WTC11 (cell line): ENCODE data around the gene SRR. TPM values are rescaled to one million over a fixed set of nuclear protein-coding genes. Genes with fewer than 3 reads are reported as not detected.

Experiments
- ATAC-seq: fragments of 200-7000 bp; cut with Tn5 transposase; 2 replicates; pipeline ENCODE4 v1.10.0; 2021; ENCODE audit warnings: mild to moderate bottlenecking, moderate library complexity
- CTCF ChIA-PET: fragments of 300-600 bp; sonication (Branson Sonifier 250); formaldehyde crosslinking; loops from one replicate; lab custom pipeline; 2021; ENCODE audit warnings: antibody characterized with exemption; lab: Charles Lee
- POLR2A ChIA-PET: fragments of 350-600 bp; sonication (Branson Sonifier 250); formaldehyde crosslinking; loops from one replicate; lab custom pipeline; 2021; ENCODE audit warnings: antibody characterized with exemption; lab: Charles Lee
- DNase-seq: peaks from one replicate; pipeline ENCODE4 v3.0.0; 2021; ENCODE audit warnings: low spot score
- H3K27ac Mint-ChIP-seq: 2 replicates; pipeline ENCODE4 v1.8.0; 2021; ENCODE audit warnings: mixed read lengths
- H3K27me3 Mint-ChIP-seq: 2 replicates; pipeline ENCODE4 v1.8.0; 2021; ENCODE audit warnings: low read depth, mild to moderate bottlenecking, moderate library complexity, mixed read lengths
- H3K36me3 Mint-ChIP-seq: 2 replicates; pipeline ENCODE4 v1.8.0; 2021; ENCODE audit warnings: mixed read lengths
- H3K4me1 Mint-ChIP-seq: 2 replicates; pipeline ENCODE4 v1.8.0; 2022; ENCODE audit warnings: mixed read lengths
- H3K4me3 Mint-ChIP-seq: 2 replicates; pipeline ENCODE4 v1.8.0; 2021; ENCODE audit warnings: mild to moderate bottlenecking, moderate library complexity, mixed read lengths
- H3K9me3 Mint-ChIP-seq: 2 replicates; pipeline ENCODE4 v1.8.0; 2021; ENCODE audit warnings: mixed read lengths
- ERG ChIP-seq: fragments of 250-450 bp; sonication (Bioruptor Pico); IDR thresholded peaks from 2 replicates; pipeline ENCODE4 v1.8.0; 2021; ENCODE audit warnings: mild to moderate bottlenecking
- GTF2I ChIP-seq: fragments of 250-450 bp; sonication (Bioruptor Pico); conservative IDR thresholded peaks from 2 replicates; pipeline ENCODE4 v1.4.0; 2021; ENCODE audit warnings: mild to moderate bottlenecking
- HMGXB4 ChIP-seq: sonication (generic); formaldehyde crosslinking; IDR thresholded peaks from 2 replicates; pipeline ENCODE4 v1.8.1; 2023; ENCODE audit warnings: mild to moderate bottlenecking, moderate library complexity, missing genetic modification reagents
- JAZF1 ChIP-seq: fragments of 250-450 bp; sonication (Bioruptor Pico); IDR thresholded peaks from 2 replicates; pipeline ENCODE4 v1.9.0; 2021; ENCODE audit warnings: moderate library complexity, mild to moderate bottlenecking, inconsistent platforms
- NR2C2 ChIP-seq: sonication (generic); formaldehyde crosslinking; IDR thresholded peaks from 2 replicates; pipeline ENCODE4 v1.8.0; 2022; ENCODE audit warnings: mild to moderate bottlenecking, missing genetic modification reagents
- NR3C1 ChIP-seq: sonication (generic); formaldehyde crosslinking; conservative IDR thresholded peaks from 2 replicates; pipeline ENCODE4 v1.8.1; 2023; ENCODE audit warnings: low read depth, mild to moderate bottlenecking, missing genetic modification reagents
- SMAD4 ChIP-seq: sonication (generic); formaldehyde crosslinking; IDR thresholded peaks from 2 replicates; pipeline ENCODE4 v1.8.0; 2022; ENCODE audit warnings: mild to moderate bottlenecking, missing genetic modification reagents
- ZNF263 ChIP-seq: sonication (generic); formaldehyde crosslinking; IDR thresholded peaks from 2 replicates; pipeline ENCODE4 v1.8.1; 2022; ENCODE audit warnings: low read depth, mild to moderate bottlenecking, moderate library complexity, missing genetic modification reagents
- total RNA-seq: library from RNA; stranded (reverse); gene quantifications from 3 replicates; pipeline ENCODE4 v1.2.3, GENCODE V29; 2021
- TF ChIP-seq, protein P1 (sequence below): fragments of 250-450 bp; sonication (Bioruptor Pico); IDR thresholded peaks from 2 replicates; pipeline ENCODE4 v1.9.0; 2021; ENCODE audit warnings: mild to moderate bottlenecking, borderline replicate concordance
- TF ChIP-seq, protein P2 (sequence below): sonication (generic); formaldehyde crosslinking; IDR thresholded peaks from 2 replicates; pipeline ENCODE4 v1.8.0; 2022; ENCODE audit warnings: mild to moderate bottlenecking, missing genetic modification reagents
- TF ChIP-seq, protein P3 (sequence below): sonication (generic); formaldehyde crosslinking; IDR thresholded peaks from 2 replicates; pipeline ENCODE4 v1.8.1; 2022; ENCODE audit warnings: mild to moderate bottlenecking, missing genetic modification reagents, moderate library complexity, borderline replicate concordance
- TF ChIP-seq, protein P4 (sequence below): fragments of 250-450 bp; sonication (Bioruptor Pico); conservative IDR thresholded peaks from 2 replicates; pipeline ENCODE4 v1.9.0; 2021; ENCODE audit warnings: mild to moderate bottlenecking
- TF ChIP-seq, protein P5 (sequence below): sonication (generic); formaldehyde crosslinking; IDR thresholded peaks from 2 replicates; pipeline ENCODE4 v1.8.1; 2022; ENCODE audit warnings: low read depth, missing genetic modification reagents, borderline replicate concordance

SRR gene
- total RNA-seq, 1 experiment from 2014 or later, result 5.1 TPM

DNA sequence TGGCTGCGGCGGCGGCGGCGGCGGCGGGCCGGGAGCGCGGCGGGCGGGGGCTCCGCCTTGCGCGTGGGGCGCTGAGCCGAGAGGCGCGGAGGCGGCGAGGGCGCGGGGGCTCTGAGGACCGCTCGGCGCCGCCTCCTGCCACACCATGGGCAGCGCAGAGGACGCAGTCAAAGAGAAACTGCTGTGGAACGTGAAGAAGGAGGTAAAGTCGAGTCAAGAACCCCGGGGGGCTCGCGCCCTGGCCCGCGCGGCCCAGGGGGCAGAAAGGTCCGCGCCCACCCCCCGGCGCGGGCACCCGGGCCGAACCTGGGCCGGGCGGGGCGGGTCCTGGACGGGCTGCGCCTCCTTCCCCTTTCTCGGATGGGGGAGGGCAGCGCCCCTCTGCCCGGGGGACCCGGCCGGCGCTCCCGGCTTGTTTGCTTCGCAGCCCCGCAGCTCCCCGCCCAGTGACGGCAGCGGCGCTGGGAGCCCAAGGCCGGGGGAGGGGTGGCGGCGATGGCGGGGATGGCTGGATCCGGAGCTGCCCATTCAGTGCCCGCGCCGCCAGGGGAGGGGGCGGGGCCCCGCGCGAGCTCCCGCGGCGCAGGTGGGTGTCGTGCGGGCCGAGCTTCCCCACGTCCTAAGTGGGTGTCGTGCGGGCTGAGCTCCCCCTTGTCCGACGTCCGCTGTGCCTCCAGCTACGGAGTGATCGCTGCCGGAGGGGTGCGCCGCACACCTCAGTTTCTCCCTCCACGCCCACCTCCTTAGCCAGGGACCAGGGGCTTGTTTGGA lies 34.0 kb downstream of the SRR start (continued):
- TF ChIP-seq, protein P1, sequence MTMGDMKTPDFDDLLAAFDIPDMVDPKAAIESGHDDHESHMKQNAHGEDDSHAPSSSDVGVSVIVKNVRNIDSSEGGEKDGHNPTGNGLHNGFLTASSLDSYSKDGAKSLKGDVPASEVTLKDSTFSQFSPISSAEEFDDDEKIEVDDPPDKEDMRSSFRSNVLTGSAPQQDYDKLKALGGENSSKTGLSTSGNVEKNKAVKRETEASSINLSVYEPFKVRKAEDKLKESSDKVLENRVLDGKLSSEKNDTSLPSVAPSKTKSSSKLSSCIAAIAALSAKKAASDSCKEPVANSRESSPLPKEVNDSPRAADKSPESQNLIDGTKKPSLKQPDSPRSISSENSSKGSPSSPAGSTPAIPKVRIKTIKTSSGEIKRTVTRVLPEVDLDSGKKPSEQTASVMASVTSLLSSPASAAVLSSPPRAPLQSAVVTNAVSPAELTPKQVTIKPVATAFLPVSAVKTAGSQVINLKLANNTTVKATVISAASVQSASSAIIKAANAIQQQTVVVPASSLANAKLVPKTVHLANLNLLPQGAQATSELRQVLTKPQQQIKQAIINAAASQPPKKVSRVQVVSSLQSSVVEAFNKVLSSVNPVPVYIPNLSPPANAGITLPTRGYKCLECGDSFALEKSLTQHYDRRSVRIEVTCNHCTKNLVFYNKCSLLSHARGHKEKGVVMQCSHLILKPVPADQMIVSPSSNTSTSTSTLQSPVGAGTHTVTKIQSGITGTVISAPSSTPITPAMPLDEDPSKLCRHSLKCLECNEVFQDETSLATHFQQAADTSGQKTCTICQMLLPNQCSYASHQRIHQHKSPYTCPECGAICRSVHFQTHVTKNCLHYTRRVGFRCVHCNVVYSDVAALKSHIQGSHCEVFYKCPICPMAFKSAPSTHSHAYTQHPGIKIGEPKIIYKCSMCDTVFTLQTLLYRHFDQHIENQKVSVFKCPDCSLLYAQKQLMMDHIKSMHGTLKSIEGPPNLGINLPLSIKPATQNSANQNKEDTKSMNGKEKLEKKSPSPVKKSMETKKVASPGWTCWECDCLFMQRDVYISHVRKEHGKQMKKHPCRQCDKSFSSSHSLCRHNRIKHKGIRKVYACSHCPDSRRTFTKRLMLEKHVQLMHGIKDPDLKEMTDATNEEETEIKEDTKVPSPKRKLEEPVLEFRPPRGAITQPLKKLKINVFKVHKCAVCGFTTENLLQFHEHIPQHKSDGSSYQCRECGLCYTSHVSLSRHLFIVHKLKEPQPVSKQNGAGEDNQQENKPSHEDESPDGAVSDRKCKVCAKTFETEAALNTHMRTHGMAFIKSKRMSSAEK, result no peak
- TF ChIP-seq, all 79 proteins: peak for 5

DNA sequence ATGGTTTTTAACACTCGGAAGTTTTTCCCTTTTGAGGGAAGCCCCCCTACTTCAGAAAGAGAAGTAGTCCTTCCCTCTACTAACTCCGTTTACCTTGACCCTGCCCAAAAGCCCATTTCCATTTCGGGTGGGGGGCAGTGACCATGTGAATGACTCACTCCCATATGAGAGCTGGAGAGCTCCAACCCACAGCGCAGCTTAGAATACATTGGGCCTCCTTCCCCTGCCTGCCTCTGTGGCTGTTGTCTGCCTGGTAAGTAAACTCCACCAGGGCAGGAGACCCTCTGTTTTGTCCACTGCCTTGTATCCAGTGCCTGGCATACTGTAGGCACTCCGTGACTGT lies 34.5 kb downstream of the SRR start:
- peak overlapping the region; percentile 70 for H3K27ac Mint-ChIP-seq
- CTCF ChIA-PET, result interaction anchor here (1.0 to 5.0 kb wide), 11 partner anchors 10 to 283 kb away, joined by 3 to 119 read pairs (median 17); partner anchors contain the start of genes HIC1, SMG6 and SRR
- ATAC-seq (peak; percentile 9), DNase-seq (no peak)
- H3K27me3 Mint-ChIP-seq, result no peaks in the 10 kb centered on the region
- H3K36me3 Mint-ChIP-seq, result peaks cover 9% of the 10 kb centered on the region
- POLR2A ChIA-PET, result interaction anchor here (1.1 to 3.1 kb wide), 4 partner anchors 9 to 61 kb away, joined by 6 to 38 read pairs (median 6); partner anchors contain the start of genes SMG6 and SRR
- H3K4me3 Mint-ChIP-seq, result peak overlapping the region; percentile 77
- H3K4me1 Mint-ChIP-seq, result peaks cover 4% of the 10 kb centered on the region
- H3K9me3 Mint-ChIP-seq, result no peaks in the 10 kb centered on the region
- TF ChIP-seq, protein P2, sequence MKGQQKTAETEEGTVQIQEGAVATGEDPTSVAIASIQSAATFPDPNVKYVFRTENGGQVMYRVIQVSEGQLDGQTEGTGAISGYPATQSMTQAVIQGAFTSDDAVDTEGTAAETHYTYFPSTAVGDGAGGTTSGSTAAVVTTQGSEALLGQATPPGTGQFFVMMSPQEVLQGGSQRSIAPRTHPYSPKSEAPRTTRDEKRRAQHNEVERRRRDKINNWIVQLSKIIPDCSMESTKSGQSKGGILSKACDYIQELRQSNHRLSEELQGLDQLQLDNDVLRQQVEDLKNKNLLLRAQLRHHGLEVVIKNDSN (CRISPR knock-in tag), result no peak
- no peak for TF ChIP-seq ZNF263 (CRISPR knock-in tag)
- TF ChIP-seq, protein P3, sequence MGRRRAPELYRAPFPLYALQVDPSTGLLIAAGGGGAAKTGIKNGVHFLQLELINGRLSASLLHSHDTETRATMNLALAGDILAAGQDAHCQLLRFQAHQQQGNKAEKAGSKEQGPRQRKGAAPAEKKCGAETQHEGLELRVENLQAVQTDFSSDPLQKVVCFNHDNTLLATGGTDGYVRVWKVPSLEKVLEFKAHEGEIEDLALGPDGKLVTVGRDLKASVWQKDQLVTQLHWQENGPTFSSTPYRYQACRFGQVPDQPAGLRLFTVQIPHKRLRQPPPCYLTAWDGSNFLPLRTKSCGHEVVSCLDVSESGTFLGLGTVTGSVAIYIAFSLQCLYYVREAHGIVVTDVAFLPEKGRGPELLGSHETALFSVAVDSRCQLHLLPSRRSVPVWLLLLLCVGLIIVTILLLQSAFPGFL (CRISPR knock-in tag), result no peak
- TF ChIP-seq HMGXB4, result no peak
- TF ChIP-seq GTF2I (CRISPR knock-in tag), result no peak
- TF ChIP-seq NR3C1 (CRISPR knock-in tag), result no peak
- TF ChIP-seq, protein P4, sequence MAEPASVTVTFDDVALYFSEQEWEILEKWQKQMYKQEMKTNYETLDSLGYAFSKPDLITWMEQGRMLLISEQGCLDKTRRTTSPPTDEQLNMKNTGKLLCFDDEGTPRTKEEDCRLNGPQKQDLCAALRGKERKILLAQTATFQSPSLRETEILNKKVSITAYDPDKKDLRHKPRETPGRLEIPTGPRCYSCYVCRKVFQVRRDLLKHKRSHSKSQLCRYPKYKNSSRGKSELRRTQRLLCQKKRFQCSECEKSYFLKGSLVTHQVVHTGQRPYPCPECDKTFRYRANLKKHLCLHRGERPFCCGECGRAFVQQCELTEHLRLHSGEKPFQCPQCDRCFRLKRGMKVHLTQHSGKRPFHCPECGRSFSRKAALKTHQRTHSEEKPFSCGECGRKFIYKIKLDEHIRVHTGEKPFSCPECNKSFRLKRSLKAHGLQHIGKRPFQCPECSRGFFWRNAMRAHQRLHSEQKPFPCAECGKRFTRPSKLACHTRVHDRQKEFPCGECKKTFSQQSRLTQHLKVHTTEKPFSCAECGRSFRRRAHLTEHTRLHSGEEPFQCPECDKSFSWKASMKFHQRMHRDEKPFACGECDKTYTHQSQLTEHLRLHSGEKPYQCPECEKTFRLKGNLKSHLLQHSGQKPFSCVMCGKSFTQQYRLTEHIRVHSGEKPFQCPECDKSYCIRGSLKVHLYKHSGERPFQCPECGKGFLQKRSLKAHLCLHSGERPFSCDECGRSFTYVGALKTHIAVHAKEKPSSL, result no peak
- TF ChIP-seq JAZF1 (CRISPR knock-in tag), result no peak
- TF ChIP-seq, protein P5, sequence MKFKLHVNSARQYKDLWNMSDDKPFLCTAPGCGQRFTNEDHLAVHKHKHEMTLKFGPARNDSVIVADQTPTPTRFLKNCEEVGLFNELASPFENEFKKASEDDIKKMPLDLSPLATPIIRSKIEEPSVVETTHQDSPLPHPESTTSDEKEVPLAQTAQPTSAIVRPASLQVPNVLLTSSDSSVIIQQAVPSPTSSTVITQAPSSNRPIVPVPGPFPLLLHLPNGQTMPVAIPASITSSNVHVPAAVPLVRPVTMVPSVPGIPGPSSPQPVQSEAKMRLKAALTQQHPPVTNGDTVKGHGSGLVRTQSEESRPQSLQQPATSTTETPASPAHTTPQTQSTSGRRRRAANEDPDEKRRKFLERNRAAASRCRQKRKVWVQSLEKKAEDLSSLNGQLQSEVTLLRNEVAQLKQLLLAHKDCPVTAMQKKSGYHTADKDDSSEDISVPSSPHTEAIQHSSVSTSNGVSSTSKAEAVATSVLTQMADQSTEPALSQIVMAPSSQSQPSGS (CRISPR knock-in tag), result no peak
- no peak for TF ChIP-seq ERG
- TF ChIP-seq NR2C2 (CRISPR knock-in tag), result no peak
- TF ChIP-seq SMAD4 (CRISPR knock-in tag), result no peak
